Hematopoietic multipotent progenitor cell treated with erythropoietin and hydrocortisone succinate and interleukin-3 and kit ligand, for 17 days (in vitro differentiated cells): Measurements from ENCODE around the gene PDXP.

Experiments
- DNase-seq: peaks from one replicate; pipeline ENCODE4 v3.0.0-alpha.2; 2015; ENCODE audit warnings: low spot score

PDXP gene

GRCh38 chr22:37697538-37697835 is 39.0 kb downstream of the PDXP start:
- no peak for DNase-seq

GRCh38 chr22:37701141-37701786 is 42.7 kb downstream of the PDXP start:
- no peak for DNase-seq

- DNase-seq, result no peak
Observed at GRCh38 chr22:37703906-37704305, 45.4 kb downstream of the PDXP start.

GRCh38 chr22:37704645-37705044 is 46.1 kb downstream of the PDXP start:
- no peak for DNase-seq

GRCh38 chr22:37705205-37705604 is 46.7 kb downstream of the PDXP start:
- DNase-seq, result no peak

- no peak for DNase-seq
Observed at GRCh38 chr22:37708580-37709444, 50.3 kb downstream of the PDXP start.

GRCh38 chr22:37709445-37709765 is 50.9 kb downstream of the PDXP start:
- DNase-seq, result no peak

- DNase-seq, result no peak
Observed at GRCh38 chr22:37710675-37711074, 52.2 kb downstream of the PDXP start.

- no peak for DNase-seq
Observed at GRCh38 chr22:37711490-37711889, 53.0 kb downstream of the PDXP start.

- no peak for DNase-seq
Observed at GRCh38 chr22:37713761-37714160, 55.2 kb downstream of the PDXP start.

GRCh38 chr22:37714634-37715033 is 56.1 kb downstream of the PDXP start:
- DNase-seq, result no peak

GRCh38 chr22:37715760-37716159 is 57.2 kb downstream of the PDXP start:
- DNase-seq, result no peak
